Upper lobe of right lung (tissue), 1 donor: Measurements from ENCODE around the gene GAD1. TPM values are rescaled to one million over a fixed set of nuclear protein-coding genes. Genes with fewer than 3 reads are reported as not detected.

Experiments
- ATAC-seq: fragments of 200-7000 bp; cut with Tn5 transposase; one replicate; pipeline ENCODE4 v1.9.1; 2020; ENCODE audit warnings: mild to moderate bottlenecking, moderate library complexity
- DNase-seq: peaks from one replicate; pipeline ENCODE4 v3.0.0-alpha.2; 2020
- H3K27ac ChIP-seq: fragments of 200-600 bp; one replicate; pipeline ENCODE4 v1.8.0; 2022
- H3K27me3 ChIP-seq: fragments of 200-600 bp; one replicate; pipeline ENCODE4 v1.8.0; 2022; ENCODE audit warnings: mild to moderate bottlenecking
- H3K36me3 ChIP-seq: fragments of 200-600 bp; one replicate; pipeline ENCODE4 v1.8.0; 2022
- H3K4me1 ChIP-seq: fragments of 200-600 bp; one replicate; pipeline ENCODE4 v1.8.0; 2022
- H3K4me3 ChIP-seq: fragments of 200-600 bp; one replicate; pipeline ENCODE4 v1.8.0; 2022; ENCODE audit warnings: mild to moderate bottlenecking
- H3K9me3 ChIP-seq: fragments of 200-600 bp; one replicate; pipeline ENCODE4 v1.8.0; 2022
- intact Hi-C: fragments of 100-400 bp; cut with DNase I; formaldehyde crosslinking; loops from one replicate; pipeline ENCODE4 v1.11.0; 2022
- total RNA-seq: library from RNA; stranded (reverse); fragmentation: NEBNext Ultra II Directional; extraction: Animal tissue kit (Norgen Biotek cat#: 25700); gene quantifications from one replicate; pipeline ENCODE4 v1.2.1, GENCODE V29; 2021
- TF ChIP-seq, protein P1 (sequence below): fragments of 200-600 bp; IDR thresholded peaks from one replicate; pipeline ENCODE4 v1.8.0; 2022; ENCODE audit warnings: antibody characterized with exemption
- donor health status: DM: no; HTN: yes; CAD: no; lungs with severe emphysema.

GAD1 gene
- total RNA-seq, 1 donor from 2014 or later, result not detected

DNA sequence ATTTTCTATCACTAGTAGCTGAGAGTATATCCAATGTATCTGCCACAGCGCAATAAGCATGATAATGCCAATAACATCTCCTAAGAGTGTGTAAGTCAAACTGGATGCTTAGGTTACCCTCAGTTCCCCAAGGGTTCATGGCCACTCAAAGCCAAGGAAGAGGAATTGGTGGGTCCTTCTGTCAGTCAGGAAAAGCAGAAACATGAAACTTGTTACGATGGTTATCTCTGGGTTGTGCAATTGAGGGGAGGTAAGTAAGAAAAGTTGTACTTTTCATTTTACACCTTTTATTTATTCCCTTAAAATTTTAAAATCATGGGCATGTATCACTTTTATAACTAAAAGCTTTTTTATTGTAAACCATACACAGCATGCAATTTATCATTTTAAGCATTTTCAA is 10.1 kb upstream of the GAD1 start:
- Histone ChIP-seq H3K4me1 (no peaks in the 10 kb centered on the region), H3K9me3 (no peaks in the 10 kb centered on the region), H3K4me3 (no peak overlapping the region), H3K27ac (no peak overlapping the region), H3K36me3 (no peaks in the 10 kb centered on the region), H3K27me3 (peaks cover 10% of the 10 kb centered on the region)
- DNase-seq, result no peak
- intact Hi-C loops, result no loop called here
- ATAC-seq, result no peak
- TF ChIP-seq, protein P1, sequence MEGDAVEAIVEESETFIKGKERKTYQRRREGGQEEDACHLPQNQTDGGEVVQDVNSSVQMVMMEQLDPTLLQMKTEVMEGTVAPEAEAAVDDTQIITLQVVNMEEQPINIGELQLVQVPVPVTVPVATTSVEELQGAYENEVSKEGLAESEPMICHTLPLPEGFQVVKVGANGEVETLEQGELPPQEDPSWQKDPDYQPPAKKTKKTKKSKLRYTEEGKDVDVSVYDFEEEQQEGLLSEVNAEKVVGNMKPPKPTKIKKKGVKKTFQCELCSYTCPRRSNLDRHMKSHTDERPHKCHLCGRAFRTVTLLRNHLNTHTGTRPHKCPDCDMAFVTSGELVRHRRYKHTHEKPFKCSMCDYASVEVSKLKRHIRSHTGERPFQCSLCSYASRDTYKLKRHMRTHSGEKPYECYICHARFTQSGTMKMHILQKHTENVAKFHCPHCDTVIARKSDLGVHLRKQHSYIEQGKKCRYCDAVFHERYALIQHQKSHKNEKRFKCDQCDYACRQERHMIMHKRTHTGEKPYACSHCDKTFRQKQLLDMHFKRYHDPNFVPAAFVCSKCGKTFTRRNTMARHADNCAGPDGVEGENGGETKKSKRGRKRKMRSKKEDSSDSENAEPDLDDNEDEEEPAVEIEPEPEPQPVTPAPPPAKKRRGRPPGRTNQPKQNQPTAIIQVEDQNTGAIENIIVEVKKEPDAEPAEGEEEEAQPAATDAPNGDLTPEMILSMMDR, result no peak

- peak; percentile 71 for ATAC-seq
- TF ChIP-seq, protein P1, result peak; percentile 67
- Histone ChIP-seq H3K27ac (no peak overlapping the region), H3K27me3 (peaks cover 61% of the 10 kb centered on the region), H3K9me3 (no peaks in the 10 kb centered on the region), H3K36me3 (no peaks in the 10 kb centered on the region), H3K4me3 (no peak overlapping the region), H3K4me1 (peaks cover 27% of the 10 kb centered on the region)
- intact Hi-C loops, result no loop called here
- DNase-seq, result no peak
Observed at GRCh38 chr2:170812710-170813600, 3.7 kb upstream of the GAD1 start.

DNA sequence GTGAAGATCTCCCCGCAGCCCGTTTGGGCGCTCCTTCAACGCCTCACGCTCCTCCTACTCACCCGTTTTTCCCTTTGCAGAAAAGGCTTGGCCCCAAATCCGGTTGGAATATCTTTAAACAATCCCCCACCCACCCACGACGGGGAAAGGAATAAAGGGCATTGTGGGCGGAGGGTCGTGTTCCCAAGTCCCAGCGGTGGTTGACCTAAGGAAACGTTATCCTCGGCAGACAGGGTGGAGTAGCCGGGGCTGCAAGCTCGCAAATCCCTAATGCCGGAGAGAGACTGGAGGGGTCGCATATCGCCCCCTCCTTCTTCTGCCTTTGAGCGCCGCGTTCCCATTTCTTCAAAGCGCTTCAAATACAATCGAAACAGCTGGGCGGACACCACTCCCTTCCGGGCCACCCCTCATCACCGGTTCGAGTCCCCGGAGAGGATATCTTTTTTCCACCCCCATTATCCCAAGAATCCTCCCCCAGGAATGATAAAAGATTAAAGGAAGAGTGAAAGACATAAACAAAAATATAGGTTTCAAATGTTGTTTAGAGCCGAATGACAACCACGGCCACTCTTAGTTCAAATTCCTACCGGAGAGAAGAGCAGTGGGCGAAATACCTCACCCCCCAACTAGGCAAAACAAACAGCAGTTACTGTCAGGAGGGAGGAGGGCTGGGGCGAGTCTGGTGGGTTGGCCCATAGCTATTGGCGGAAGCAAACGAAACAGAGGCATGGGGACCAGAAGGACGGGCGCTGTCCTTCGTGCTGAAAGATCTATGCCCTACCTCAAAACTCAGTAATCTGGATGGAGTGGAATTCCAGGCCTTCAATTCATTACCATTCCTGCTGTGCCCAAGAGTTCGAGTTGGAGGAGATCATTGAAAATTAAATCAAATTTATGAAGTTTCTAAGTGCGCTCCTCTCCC is 2.8 kb upstream of the GAD1 start:
- Histone ChIP-seq H3K27me3 (peaks cover 70% of the 10 kb centered on the region), H3K4me1 (peaks cover 27% of the 10 kb centered on the region), H3K4me3 (no peak overlapping the region), H3K27ac (no peak overlapping the region), H3K9me3 (no peaks in the 10 kb centered on the region), H3K36me3 (no peaks in the 10 kb centered on the region)
- TF ChIP-seq, protein P1, result no peak
- intact Hi-C loops, result no loop called here
- no peak for DNase-seq
- peak; percentile 42 for ATAC-seq

DNA sequence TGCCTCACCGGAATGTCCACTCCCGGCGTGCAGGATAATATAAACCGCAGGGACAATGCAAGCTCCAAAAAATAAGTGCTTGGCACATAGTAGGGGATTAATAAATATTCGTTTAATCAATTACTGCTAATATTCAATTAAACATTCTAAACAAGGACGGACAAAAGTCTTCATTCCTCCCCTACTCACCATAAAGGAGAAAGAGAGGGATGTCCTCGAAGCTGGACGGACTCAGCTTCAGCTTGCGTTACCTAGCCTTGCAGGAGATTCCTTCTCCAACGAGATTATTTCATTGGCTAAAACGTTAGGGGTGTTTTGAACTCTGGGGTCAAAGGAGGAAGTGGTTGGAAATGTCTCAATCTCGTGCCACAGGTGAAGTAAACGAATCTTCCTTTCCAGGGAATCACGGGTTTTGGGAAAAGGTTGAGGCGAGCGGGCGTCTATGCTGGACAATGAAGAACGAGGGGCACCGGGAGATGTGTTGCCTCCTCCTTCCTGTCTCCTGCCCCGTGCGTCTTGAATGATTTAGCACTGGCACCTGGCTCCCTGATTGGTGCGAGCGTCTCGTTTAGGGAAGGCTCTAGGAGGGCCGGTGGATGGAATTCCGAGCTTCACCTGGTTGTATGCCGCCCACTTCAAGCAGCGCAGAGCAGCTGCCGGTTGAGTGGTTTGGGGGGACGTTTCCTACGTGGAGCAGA is 2.0 kb upstream of the GAD1 start:
- Histone ChIP-seq H3K9me3 (no peaks in the 10 kb centered on the region), H3K27me3 (peaks cover 77% of the 10 kb centered on the region), H3K27ac (no peak overlapping the region), H3K4me1 (peaks cover 27% of the 10 kb centered on the region), H3K36me3 (no peaks in the 10 kb centered on the region), H3K4me3 (no peak overlapping the region)
- intact Hi-C loops, result no loop called here
- DNase-seq (no peak), ATAC-seq (no peak)
- TF ChIP-seq, protein P1, result no peak

DNA sequence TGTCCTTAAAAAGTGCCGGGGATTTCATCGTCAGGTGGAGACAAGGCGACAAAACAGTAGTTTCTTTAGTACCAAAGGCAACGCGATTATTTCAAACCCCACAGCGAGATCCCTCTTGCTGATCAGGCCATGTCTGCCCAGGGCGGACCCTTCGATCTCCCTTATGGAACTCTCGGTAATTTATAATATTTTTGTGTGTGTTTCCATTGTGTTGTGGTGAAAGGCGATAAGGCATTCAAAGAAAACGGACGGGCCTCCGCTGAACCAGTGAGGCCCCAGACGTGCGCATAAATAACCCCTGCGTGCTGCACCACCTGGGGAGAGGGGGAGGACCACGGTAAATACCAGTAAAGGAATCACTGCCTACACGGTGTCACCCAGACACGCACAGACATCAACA is 1.4 kb upstream of the GAD1 start:
- Histone ChIP-seq H3K36me3 (no peaks in the 10 kb centered on the region), H3K4me1 (peaks cover 32% of the 10 kb centered on the region), H3K4me3 (no peak overlapping the region), H3K27ac (no peak overlapping the region), H3K9me3 (no peaks in the 10 kb centered on the region), H3K27me3 (peaks cover 77% of the 10 kb centered on the region)
- TF ChIP-seq, protein P1, result no peak
- intact Hi-C loops, result no loop called here
- DNase-seq (no peak), ATAC-seq (no peak)
